SW480 (cell line): ENCODE results near the gene RIPPLY3.

ENCODE experiments used
- DNase-seq: peaks from one replicate; pipeline ENCODE4 v3.0.0-alpha.2; 2016; ENCODE audit warnings: low spot score

RIPPLY3 gene

DNA sequence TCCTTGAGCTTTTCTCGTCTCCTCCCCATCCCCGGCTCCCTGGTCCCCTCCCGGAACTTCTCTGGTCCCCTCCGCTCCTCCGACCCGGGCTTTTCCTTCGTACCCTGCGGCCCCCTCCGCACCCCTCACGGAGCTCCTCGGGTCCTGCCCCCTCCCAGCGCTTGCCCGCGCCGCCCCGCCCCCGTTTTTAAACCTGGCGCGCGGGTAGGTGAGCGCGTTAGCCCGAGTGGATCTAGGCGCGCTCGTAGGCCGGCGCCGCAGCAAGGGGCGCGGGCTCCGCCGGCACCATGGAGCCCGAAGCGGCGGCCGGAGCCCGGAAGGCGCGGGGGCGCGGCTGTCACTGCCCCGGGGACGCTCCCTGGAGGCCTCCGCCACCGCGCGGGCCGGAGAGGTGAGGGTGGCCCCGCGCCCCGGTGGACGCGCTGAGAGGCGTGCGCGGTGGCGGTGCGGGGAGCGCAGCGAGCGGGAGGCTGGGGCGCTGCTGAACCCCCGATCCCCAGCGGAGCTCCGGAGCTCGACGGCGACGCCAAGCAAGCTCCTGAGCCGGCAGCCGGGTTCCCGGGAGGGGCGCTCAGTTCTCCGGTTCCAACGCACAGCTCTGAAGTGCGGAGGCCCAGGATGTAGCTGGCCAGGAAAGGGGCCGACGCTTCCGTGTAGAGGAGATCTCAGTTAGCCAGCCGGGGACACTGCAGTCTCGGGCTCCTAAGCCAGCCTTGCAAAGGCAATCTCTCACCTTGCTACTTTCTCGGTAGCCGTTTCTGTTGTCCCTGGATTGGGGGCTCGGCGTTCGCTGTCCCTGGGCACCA lies at the start of gene RIPPLY3:
Gene RIPPLY3 (plus strand): TSS at position 217 of the 806 bp plus-strand sequence. CDS start 71 bp downstream, at position 288.
- peak; percentile 42 for DNase-seq

DNA sequence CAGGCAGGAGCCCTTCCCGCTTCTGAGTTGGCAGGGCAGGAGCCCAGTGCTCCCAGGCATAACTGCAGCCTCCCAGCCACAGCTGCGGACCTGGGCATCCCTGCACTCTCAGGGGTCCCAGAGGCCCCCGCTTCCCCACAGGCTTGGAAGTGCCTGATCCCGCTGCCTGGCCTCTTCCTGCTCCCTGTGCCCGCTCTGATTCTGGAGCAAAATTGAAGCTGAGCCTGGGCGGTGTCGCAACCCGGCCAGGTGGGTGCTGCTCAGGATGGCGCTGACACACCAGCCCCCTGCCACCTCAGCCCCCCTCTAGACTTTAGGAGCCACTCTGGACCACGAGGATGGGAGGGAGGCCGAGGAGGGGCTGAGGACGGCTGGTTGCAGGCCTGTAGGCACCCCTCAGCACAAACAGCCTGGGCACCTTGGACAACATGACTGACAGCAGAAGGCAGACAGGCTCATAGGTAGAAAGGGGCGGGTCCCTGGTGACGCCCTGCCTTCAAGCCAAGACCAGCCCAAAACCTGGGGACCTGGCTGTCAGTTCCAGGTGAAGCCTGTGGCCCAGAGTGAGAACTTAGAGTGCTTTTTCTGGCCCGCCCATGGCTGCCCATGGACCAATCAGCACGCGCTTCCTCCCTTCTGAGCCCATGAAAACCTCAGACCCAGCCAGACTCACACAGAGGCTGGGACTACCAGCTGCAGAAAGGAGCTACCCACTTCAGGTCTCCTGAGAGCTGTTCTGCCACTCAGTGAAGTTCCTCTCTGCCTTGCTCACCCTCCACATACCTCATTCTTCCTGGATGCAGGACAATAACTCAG lies 47.3 kb upstream of the RIPPLY3 start:
- DNase-seq, result no peak

GRCh38 chr21:36960676-36961284 lies 45.7 kb upstream of the RIPPLY3 start:
- no peak for DNase-seq

- DNase-seq, result no peak
These were observed 44.3 kb upstream of the RIPPLY3 start for GRCh38 chr21:36962098-36962780.

DNA sequence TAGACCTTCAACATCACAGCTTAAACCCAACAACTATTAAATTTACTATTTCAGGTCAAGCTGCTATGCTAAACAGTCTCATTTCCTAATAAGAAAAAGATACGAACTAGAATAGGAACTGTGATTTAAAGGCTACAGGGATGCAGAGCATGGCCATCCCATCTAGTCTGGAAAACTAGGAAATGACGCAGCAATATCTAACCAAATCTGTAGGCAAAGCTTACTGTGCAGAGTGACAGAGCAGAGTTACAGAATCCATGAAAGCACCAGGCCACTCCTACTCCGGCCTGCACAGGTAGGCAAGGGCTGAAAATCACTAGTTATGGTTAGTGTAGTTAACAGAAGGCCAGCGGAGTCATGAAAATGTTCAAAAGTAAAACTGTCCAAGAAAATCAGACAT lies 42.1 kb upstream of the RIPPLY3 start:
- no peak for DNase-seq

GRCh38 chr21:36964827-36965719 lies 41.4 kb upstream of the RIPPLY3 start:
- peak; percentile 63 for DNase-seq

DNA sequence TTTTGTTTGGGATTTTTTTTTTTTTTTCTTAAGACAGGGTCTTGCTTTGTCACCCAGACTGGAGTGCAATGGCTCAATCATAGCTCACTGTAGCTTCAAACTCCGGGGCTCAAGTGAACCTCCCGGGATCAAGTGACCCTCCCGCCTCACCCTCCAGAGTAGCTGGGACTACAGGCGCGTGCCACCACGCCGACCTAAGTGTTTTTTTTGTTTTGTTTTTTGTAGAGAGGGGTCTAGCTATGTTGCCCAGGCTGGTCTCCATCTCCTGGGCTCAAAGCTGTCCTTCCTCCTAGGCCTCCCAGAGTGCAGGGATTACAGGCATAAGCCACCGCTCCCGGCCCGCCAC lies 40.8 kb upstream of the RIPPLY3 start:
- DNase-seq, result no peak

GRCh38 chr21:36966066-36966820 lies 40.3 kb upstream of the RIPPLY3 start, which contains the start of gene HLCS:
Gene HLCS, minus strand, starts transcription at chr21:36966669. Its CDS starts 31 bp downstream, at chr21:36966638.
- DNase-seq, result peak; percentile 88

DNA sequence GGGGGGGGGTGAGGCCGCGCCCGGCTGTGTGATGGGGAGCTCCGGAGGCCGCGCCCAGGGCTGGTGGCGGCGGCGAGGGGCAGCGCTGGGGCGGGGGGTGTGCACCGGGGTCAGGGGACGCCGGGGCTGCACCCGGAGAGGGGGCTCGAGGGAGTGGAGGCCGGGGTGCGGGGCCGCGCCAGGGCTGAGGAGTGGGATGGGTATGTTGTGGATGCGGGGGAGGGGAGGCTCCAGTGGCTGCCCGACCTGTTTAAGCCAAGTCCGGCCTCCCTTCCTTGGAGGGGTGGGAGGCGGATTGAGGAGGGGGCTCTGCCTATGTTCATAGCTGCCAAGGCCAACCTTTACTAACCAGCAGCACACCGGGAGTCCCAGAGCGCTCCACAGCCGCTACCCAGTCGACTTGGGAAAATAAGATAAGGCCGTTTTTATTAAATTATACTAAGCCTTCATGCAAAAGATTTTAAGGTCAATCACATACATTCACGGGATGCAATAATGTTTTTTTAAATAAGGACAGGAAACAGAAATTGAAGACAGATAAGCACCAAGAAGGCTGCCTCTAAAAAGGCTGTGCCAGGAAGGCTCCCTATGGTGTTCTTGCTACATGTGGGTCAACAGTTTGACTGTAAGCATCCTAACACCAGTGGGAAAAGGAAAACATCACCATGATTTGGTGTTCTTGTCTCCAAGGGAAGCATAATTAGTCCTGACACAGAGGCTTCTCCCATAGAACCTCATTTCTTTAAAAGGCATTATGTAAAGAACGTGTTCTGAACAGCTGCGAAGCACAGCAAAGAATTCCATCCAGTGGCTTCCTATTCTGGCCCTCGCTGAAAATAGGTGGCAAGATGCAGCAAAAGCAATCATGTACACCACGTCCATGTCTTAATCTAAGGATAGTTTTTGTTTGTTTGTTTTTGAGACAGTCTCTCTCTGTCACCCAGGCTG lies 39.4 kb upstream of the RIPPLY3 start:
- DNase-seq, result peak; percentile 40

DNA sequence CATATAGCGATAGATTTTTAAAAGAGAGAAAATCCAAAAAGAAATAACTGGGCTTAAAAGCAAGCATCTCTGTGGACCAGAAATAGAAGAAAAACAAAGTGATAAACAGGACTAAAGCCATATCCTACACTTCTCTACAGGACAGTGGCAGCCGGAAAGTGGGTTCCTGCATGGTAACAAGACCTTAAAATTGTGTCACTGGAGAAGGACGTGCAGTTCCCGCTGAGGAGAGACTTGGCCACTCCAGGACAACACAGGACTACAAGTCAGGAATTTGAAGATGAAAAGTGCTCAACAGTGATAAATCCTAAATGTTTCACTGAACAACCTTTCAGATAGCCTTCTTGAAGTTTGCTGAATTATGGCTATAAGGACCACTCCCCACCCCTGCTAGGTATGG lies 38.1 kb upstream of the RIPPLY3 start:
- DNase-seq, result no peak

DNA sequence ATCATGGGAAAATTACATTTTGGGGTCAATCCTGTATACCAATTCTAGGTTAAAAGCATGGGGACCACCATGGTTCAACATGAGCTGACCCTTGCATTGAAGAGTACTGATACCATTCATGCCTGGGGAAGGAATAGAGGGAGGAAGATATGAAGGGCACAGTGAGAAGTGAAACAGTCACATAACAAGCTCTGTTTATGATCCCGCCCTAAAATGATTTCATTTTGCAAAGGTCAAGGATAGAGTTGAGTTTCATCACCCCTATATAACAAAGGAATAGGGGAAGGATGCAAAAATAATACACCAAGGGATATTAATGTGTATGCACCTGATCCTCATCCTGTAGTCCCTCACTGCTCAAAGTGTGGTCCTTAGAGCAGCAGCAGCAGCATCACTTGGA lies 37.5 kb upstream of the RIPPLY3 start:
- DNase-seq, result no peak

DNA sequence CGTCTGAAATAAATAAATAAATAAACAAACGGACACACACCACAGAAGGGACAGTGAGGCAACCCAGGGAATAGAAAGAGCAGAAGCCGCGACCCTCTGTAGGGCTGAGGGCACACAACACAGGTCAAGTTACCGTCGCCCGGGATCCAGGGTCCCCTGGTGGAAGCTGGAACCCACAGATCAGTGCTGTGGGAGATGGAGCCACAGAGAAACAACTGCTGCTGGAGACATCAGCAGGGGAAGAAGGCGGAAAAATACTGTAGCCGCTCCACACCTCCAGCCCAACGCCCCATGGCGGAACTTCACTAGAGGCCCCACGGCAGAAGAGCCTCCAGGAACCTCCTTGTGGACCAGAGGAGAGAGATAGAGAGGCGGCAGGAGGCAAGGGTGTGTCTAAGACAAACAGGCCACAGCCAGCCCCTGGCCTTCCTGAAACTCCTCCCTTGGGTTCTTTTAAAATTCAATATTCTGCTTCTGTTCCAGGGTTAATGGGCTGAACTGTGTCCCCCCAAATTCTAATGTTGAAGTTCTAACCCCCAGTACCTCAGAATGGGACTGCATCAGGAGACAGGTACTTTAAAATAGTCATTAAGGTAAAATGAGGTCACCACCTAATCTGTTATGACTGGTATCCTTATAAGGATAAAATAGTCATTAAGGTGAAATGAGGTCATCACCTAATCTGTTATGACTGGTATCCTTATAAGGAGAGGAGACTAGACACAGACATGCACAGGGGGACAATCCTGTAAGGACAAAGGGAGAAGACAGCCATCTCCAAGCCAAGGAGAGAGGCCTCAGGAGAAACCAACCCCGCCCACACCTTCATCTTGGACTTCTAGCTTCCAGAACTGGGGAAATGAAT lies 32.3 kb upstream of the RIPPLY3 start:
- DNase-seq, result peak; percentile 23

GRCh38 chr21:36974851-36975192 lies 31.7 kb upstream of the RIPPLY3 start:
- no peak for DNase-seq

- DNase-seq, result no peak
These were observed 30.2 kb upstream of the RIPPLY3 start for GRCh38 chr21:36976228-36976861.

DNA sequence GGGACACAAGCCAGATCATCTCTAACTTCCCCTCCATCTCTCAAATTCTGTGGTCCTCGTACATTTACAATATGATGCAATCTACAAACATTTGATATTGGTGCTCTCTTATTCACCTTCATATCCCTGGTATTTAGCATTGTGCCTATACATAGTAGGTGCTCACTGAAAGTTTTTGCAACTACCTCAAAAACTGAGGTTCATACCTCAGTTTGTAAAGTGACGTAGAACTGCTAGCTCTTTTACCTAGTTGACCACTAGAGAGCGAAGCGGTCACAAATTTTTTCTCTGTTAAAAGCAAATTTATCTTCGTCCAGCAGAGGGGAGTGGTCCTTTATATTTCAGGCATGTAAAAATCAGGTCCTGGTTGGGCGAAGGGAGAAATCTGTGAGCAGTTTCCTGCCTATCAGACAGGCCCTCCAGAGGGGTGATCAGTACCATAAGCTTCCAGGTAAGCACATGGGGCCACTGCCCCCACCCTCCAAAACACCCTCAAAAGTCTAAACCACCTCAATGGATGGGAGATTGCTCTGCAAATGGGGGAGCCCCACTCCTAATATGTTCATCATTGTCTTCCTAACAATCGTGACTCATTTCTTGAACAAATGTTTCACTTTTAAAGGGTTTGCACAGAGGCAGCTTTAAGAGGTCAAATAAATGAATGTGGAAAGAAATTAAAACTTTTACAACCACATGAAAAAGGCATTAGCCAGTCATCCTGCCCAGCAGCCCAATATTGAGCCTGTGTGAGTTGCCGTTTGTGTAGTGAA lies 29.4 kb upstream of the RIPPLY3 start:
- peak; percentile 65 for DNase-seq

DNA sequence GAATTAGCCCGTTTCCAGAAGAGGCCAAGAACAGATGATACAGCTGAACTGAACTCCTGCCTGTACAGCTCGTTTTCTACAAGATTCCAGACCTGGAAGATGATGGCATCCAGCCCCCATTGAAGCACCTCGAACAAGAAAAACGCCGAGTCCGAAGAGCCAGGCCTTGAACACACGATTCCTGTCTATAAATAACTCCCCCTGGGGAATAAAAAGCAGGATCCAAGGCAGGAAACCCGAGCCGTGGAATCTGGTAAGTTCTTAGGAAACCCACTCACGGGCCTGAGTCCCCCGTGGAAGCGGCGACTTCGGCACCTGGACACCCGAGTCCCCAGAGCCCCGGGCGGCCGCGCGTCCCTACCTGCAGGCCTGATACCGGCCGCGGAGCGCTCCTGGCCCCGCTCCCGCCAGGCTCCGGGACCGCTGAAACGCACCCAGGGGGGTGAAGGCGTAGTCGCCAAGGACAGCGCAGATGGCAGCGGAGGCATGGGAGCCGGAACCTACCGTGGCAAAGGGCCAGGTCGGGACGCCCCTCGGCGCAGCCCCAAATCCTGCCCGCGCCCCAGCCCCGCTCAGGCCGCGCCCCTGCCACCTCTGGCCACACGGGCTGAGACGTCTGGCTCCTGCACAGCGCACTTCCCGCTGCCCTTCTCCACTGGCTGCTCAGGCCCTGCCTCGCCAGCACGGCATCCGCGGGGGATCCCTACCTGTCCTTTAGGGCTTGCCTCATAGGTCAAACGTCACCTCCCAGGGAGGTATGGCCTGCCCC lies 26.0 kb upstream of the RIPPLY3 start:
- no peak for DNase-seq
